NCI-H524 (cell line): ENCODE results near the gene SETBP1.

Source experiments
- DNase-seq, 2 experiments: peaks; one replicate each; lab custom pipeline; 2025; lab: John Stamatoyannopoulos, UW

SETBP1 gene

DNA sequence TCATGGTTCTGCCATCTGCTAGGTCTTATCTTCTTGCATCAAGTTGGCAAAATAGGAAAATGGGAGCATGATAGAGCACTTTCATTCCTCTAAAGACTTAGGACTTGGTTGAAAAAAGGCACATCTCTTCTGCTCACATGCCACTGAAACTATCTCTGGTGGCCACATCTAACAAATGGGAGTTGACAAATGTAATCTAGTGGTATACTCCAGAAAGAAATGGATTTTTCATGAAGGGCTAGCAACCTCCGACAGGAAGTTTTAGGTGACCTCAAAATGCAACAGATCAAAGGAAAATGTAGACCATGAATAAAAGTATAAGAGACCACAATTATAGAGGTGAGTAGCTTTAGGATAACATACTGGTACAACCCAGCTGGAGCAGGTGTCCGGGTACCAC, 224.1 kb downstream of the SETBP1 start:
- no peak for DNase-seq

DNA sequence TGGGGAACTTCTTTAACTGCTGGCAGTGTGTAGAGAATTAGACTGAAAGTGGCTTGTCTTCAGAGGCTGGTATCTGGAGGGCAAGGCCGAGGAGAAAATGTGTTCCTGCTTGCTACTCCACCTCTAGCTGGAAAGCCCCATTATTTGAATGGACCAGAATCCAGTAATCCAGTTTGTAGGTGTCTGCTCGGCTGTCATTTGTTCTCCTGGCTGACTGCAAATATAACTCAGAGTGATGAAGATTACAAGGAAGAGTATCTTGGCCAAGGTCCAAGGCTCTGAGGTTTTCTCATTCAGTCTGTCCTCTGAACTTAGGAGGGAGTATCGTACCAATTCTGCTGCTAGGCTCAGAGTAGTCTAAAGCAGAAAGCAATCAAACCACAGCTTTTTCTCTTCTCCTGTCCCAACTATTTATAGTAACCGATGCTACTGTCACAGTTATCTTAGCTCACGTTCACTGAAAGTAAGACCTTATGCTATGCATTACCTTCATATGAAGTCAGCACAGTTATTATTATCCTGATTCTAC, 228.6 kb downstream of the SETBP1 start:
- DNase-seq: no peak

DNA sequence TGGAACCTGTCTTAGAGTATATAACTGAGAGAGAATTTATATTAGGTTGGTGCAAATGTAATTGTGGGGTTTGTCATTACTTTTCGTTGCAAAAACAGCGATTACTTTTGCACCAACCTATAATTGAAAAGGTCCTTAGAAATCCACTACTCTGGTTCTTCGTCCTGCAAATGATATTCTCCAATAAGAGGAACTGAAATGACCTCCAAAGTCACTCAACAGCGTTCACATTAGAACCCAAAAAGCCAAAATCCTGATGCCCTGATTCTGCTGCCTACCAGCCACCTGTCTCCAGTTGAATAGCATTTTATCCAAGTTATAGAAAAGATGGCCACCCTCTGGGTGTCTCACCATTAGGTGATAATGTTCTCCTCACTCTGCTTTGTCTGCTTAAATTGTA, 230.6 kb downstream of the SETBP1 start:
- DNase-seq: no peak

DNA sequence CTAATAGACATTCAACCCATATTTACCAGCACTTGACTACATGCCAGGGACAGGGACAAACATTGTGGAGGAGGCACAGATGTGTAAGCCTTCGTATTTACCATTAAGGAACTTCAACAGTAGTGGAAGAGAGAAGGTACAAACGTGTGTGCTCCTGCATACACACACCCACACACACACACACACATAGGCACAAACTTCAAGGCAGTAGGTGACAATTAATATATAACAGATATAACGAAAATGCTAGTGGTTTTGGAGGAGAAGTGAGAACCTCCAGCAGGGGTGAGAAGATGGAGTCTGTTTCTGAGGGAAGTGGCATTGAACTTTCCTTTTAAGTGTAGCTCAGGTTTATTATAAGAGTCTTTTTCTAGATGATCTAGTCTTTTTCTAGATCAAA, 231.1 kb downstream of the SETBP1 start:
- DNase-seq: no peak

- no peak for DNase-seq
Measured at GRCh38 chr18:44912740-44913478, 232.2 kb downstream of the SETBP1 start.

DNA sequence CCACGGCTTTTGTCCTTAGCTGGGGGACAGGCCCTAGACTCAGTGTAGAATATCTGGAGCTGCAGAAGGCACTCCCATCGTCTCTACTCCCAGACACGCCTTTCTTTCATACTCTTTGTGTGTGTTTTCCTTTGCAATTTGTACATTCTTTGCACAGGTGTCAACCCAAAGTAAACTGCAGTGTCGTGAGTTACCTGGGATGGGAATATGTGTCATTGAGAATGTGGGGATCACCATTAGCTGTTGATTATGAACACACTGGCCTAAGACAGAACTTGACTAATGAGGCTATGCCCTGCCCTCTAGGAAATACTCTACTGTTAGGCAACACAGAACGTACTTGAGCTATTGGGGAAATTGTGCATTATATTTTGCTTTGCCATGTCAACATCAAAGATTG, 233.3 kb downstream of the SETBP1 start:
- no peak for DNase-seq

GRCh38 chr18:44915213-44915612, 234.5 kb downstream of the SETBP1 start:
- DNase-seq: no peak

DNA sequence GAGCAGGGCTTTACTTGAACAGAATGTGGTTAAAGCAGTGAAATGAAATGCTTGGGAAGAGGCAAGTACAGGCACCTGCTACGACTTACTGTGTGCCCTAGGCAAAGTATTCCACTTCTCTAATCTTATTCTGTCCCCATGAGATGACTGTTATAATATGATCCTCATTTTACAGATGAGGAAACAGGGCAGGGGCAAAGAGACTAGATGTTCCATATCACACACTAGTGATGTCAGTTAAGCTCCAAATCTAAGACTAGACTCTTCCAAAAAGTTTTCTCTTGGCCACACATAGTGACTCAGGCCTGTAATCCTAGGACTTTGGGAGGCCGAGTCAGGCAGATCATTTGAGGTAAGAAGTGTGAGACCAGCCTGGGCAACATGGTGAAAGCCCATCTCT, 235.0 kb downstream of the SETBP1 start:
- no peak for DNase-seq

- DNase-seq: no peak
Measured at GRCh38 chr18:44916429-44917207, 235.9 kb downstream of the SETBP1 start.

DNA sequence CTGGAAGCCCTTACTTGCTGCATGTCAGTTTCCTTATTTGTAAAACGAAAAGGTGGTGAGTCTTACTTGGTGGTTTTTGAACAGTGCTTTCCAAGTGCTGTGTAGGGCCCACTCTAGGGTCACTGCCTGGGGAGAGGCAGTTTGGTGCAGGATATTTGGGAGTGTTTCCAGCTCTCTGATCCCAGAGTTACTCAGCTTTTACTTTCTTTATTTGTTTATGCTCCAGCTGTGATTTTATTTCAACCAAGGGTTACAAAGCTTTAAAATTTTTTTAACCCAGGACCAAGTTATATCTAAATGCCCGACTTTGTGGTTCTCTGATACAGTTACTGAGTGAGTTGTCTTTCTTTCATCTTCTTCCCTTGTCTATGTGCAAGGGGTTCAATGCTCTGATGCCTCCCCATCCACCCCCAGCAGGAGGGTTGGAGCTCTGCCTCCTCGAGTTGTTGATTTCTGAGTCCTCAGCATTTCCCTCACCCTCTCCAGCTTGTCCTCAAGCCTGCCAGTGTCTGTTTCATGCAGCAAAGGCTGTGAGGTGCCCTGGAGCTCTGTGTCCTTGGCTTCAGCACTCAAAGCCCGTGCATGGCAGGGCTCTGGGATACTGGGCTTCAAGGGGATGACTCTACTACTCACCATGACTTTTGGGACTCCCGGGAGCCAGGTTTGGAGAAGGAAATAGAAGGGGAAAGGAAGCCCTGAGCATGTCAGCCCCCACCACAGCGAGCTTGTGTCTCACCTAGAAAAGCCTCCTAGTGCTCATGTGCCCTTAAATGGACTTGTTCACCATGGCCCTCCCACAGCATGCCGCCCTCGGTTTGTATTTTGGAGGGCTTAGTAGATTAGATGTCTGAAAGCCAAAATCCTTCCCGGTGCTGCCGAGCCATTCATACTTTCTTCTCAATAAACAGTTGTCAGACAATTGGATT, 236.8 kb downstream of the SETBP1 start:
- DNase-seq: no peak

DNA sequence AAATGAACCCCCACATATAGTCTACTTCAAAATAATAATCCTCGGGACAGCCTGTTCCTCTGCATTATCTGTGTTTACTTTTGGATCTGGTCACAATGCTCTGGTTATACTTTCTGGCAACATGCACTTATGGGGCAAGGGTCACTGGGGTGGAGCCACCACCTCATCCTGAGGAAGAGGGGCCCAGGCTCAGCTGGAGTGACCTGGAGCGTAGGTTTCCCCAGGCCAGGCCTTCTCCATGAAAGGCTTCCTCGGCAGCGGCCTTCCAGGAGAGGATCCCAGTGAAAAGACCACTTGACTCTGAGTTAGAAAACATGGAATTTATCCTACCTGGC, 237.4 kb downstream of the SETBP1 start:
- no peak for DNase-seq

DNA sequence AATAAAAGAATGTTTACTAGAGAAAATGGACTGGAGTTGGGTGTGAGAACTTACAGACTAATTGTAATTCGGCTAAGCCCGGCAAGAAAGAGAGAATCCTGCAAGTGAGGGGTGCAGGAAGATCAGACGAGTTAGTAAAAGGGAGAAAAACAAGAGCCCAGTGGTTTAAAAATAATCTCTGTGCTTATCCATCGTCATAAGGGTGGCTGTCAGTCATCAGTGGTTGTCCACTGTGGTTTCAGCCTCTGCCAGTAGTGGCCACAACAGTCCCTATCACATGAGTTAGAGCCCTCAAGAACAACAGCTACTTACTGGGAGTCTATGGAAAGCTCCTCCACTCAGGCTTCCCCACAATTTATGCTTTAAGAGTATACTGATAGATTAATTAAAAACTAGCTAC, 239.8 kb downstream of the SETBP1 start:
- no peak for DNase-seq

GRCh38 chr18:44921974-44922373, 241.3 kb downstream of the SETBP1 start:
- DNase-seq: no peak

DNA sequence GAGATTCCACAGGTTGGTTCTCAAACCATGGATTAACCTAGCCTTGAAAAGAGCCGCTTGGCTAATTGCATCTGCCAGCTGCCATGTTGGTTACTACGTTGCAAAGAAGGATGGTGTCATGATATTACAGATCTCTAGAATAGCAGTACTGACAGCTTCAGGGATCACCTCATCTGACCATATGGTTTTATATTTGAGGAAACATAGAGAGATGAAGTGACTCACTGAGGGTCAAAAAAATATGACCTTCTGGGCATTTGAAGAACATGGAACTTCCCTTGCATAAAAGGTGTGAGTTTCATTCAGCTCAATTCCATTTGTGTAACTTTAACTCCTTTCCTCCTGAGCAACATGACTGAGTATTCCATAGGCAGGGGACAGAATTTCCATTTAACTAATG, 242.3 kb downstream of the SETBP1 start:
- DNase-seq: no peak

- DNase-seq: no peak
Measured at GRCh38 chr18:44924785-44925499, 244.3 kb downstream of the SETBP1 start.

GRCh38 chr18:44927127-44927849, 246.6 kb downstream of the SETBP1 start:
- no peak for DNase-seq

GRCh38 chr18:44934901-44935300, 254.2 kb downstream of the SETBP1 start:
- no peak for DNase-seq

DNA sequence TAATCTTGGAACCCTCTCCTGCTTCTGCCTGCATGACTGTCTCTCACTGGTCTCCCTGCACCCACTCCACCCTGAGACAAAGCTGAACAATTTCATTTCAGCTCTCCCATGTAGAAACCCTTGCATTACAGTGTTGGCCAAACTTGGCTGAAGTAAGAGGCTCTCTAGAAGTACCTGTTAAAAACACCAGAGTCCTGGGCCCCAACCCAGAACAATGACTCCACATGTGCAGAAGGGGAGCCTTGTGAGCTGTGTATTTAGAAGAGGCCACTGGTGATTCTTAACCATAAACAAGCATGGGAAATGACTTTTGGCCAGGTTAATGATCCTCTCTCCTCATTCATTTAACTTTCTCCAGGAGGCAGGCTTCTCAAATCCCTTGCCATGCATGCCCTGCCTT, 254.8 kb downstream of the SETBP1 start:
- no peak for DNase-seq

GRCh38 chr18:44936485-44936884, 255.8 kb downstream of the SETBP1 start:
- DNase-seq: no peak

GRCh38 chr18:44937960-44938719, 257.5 kb downstream of the SETBP1 start:
- peak; percentile 62 to 83 for DNase-seq
